Amniotic epithelial cell (primary cell): Measurements from ENCODE around the gene DRAP1.

Source experiments
- DNase-seq: peaks from one replicate; pipeline ENCODE4 v3.0.0-alpha.2; 2010; ENCODE audit warnings: low read depth

The DRAP1 gene

DNA sequence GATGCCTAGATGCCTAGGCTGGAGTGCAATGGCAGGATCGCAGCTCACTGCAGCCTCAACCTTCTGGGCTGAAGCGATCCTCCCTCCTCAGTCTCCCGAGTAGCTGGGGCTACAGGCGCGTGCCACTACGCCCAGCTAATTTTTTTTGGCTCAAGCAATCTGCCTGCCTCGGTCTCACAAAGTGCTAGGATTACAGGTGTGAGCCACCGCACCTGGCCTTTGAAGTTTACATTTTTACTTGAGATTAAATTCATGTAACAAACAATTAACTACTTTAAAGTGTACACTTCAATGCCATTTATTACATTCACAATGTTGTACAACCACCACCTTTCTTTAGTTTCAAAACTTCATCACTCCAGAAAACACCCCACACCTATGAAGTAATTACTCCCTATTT lies 15.5 kb upstream of the DRAP1 start:
- DNase-seq = no peak

- no peak for DNase-seq
These were observed 12.6 kb upstream of the DRAP1 start for GRCh38 chr11:65906602-65907001.

- DNase-seq = no peak
These were observed 11.3 kb upstream of the DRAP1 start for GRCh38 chr11:65907878-65908277.

GRCh38 chr11:65911682-65912568 lies 7.3 kb upstream of the DRAP1 start:
- DNase-seq = peak; percentile 59

DNA sequence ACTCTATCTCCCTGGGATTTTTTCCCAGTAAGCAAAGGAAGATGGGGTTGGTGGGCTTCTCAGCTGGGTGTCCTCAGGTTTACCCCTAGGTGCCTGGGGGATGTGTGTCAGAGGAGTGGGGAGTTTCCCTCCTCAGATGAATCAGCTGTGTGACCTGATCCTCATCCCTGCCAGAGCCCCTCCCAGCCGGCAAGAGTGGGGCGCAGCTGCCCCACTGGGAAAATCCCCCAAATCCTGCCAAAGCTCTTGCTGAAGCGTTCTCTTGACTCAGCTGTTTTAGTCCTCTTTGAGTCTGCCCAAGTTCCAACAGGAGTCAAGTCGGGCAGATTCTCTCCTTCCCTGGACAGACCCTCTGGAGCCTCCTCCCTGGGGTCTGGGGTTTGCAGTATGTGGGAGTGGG lies 6.4 kb upstream of the DRAP1 start:
- DNase-seq = peak; percentile 39

DNA sequence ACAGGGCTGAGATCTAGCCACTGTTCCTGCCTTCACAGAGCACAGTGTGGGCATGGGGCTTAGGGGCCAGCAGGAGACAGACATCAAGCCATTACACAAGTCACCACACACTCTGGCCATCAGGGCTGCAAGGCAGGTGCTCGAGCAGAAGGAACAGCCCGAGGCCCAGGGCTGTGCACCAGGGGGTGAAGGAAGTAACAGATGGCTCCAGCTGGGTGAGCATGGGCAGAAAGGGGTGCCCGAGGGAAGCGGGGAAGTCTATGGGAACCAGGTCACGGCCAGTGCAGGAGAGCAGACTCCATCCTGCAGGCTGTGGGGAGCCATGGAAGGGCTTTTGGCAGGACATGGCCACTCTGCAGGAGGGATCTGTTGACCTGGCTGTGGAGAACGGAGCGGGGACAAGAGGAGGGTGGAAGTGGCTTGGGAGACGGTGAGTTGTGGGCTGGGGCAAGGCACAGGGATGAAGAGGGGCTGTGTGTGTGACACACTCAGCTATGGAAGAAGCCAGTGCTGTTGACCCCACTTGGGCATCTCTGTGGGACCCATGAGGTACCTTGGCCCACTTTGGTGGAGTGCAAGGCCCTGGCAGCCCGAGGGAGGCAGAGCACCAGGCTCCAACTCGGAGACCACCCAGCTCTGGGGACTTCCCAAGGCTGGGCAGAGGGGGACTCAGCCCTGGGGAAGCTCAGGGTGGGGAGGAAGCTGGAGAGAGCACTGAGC lies 4.0 kb upstream of the DRAP1 start:
- DNase-seq = no peak

GRCh38 chr11:65915821-65916251 lies 3.4 kb upstream of the DRAP1 start:
- peak; percentile 96 for DNase-seq

- no peak for DNase-seq
These were observed 2.8 kb upstream of the DRAP1 start for GRCh38 chr11:65916391-65916790.

GRCh38 chr11:65917077-65917433 lies 2.2 kb upstream of the DRAP1 start:
- no peak for DNase-seq

DNA sequence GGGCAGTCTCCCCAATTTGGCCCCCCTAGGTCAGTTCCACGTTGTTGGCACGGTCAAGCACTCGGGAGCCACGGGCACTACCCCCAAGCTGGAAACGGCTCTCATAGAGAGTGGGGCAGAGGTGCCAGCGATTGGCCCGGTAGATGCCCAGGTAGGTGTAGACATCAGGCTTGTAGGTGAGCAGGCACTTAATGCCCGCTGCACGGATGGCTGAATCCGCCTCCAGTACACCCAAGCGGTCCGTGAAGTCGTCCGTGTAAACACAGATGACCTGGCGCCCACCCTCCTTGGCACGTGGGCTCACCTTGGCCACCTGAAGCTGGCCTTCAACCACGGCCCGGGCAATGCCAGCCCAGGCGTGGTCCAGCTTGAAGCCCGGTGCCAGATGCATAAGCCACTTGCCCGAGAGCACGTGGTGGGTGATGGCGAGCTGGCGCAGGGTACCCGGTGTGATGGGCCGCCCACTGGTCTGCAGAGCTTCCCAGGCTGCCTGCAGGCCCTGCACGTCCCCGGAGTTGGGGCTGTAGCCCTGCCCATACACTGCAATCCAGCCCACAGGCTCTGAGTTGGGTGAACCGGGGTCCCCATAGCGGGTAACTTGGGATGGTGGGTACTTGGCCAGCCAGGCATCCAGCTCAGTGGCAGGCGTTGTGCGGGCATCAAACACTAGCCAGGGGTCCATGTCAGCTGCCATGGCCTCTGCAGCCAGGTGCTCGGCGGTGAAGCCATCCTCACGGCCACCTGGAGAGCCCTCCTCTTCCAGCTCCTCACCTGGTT lies 1.6 kb upstream of the DRAP1 start:
- no peak for DNase-seq

DNA sequence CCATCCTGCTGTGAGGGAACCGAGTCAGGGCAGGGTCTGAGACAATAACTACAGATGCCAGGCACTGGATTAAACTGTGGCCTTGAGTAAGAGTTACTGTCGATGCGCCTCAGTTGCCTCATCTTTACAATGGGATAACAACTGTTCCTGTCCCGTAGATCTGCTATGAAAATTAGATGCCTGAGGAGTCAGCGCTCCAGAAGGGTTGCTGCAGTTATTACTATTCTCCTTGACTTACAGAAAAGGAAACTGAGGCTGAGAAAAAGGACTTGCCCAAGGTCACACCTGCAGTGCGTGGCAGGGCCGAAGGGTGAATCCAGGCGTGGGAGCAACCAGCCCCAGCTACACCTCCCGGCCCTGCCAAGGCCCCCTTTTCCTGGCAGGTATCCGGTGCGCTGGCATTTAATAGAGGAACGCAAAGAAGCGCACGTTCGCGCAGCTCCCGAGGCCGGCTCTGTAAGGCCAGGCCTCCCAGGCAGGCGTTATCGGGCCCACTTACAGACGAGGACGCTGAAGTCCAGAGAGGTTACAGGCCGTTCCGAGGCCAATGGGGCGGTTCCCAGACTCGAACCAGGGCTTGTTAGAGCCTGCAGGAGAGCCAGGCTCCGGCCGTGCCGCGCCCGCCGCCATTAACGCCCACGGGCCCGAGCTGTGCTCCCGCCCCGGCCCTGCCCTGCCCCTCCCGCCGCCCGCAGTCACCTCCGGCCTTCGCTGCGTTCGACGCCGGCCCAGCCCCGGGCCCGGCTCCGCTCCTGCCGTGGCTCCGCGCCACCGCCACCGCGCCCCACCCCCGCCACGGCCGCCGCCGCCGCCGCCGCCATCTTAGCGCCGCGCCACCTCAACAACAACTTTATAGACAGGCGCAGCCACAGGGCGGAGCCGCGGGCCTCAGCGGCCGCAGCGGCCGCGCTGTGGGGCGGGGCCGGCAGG lies 750 bp upstream of the DRAP1 start, which contains the start of gene C11orf68:
C11orf68 (minus strand) TSS at position 852 of the 930 bp plus-strand sequence; CDS start at position 821, 31 bp downstream.
- DNase-seq = no peak

GRCh38 chr11:65919573-65920371 lies 546 bp downstream of the DRAP1 start:
- DNase-seq = no peak

- no peak for DNase-seq
These were observed 1.2 kb downstream of the DRAP1 start for GRCh38 chr11:65920372-65920802.

- no peak for DNase-seq
These were observed 1.9 kb downstream of the DRAP1 start for GRCh38 chr11:65921033-65921555.

DNA sequence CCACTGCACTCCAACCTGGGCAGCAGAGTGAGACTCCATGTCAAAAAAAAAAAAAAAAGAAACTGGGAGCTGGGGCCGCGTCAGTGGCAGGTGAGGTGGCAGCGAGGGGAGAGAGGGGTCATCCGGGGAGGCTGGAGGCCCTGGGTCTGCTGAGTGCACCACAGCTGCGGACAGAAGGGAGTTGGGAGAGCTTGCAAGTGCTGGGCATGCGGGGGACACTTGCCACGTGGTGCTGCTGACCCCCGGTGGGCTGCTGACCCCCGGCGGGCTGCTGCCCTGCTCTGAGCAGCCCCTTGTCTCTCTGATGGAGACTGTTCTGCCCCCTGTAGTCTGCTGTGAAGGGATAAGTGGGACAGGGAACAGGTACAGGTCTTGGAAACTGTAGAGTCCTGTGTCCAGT lies 2.6 kb downstream of the DRAP1 start:
- no peak for DNase-seq

GRCh38 chr11:65922565-65922964 lies 3.3 kb downstream of the DRAP1 start:
- no peak for DNase-seq

DNA sequence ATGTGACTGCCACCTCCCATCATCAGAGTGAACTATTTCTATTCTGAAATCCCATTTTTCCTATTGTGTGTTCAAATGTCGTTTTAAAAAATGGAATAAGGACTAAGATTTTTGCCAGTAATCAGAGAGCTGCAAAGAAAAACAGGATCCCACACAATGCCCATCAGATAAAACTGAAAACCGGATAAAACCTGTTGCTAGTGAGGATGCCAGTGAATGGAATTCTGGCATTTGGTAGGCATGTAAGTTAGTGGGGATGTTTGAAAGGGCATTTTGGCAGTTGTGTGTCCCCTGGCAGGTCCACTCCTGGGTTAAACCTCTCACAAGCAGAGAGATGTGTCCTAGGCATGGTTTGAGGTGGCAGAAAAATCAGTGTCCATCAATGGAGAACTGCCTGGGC lies 6.2 kb downstream of the DRAP1 start:
- no peak for DNase-seq

DNA sequence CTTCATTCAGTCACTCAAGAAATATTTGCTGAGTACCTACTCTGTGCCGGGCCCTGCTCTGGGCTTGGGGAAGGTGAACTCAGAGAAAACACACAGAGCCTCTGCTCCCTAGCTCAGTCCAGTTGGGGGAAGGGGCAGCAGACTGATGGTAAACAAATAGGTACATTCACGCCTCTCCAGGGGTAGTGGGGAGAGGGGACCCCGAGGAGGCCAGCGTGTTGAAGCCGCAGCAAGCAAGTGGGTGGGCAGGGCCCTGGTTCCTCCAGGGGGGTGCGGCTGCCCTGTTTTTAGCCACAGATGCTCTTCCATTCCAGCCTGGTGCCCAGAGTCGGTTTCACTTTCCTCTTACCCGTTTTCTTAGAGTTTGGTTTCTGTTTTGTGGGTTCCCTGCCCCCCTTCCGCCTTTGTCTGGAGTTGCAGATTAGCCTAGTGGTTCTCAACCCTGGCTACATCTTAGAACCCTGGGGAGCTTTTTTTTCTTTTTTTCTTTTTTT lies 8.7 kb downstream of the DRAP1 start:
- no peak for DNase-seq

- no peak for DNase-seq
These were observed 9.4 kb downstream of the DRAP1 start for GRCh38 chr11:65928667-65929066.
